Measurements from ENCODE around the gene PTGES3L. TPM values are rescaled to one million over a fixed set of nuclear protein-coding genes. Genes with fewer than 3 reads are reported as not detected.
A peak's percentile ranks its signal among the peaks of the same experiment; 100 is the strongest.

The PTGES3L gene
- total and polyA plus RNA-seq, 2 of the 13 experiments (the other 11 are each of a cell fraction or from before 2014, with no cell fraction given): 1.2 to 2.9 TPM

DNA sequence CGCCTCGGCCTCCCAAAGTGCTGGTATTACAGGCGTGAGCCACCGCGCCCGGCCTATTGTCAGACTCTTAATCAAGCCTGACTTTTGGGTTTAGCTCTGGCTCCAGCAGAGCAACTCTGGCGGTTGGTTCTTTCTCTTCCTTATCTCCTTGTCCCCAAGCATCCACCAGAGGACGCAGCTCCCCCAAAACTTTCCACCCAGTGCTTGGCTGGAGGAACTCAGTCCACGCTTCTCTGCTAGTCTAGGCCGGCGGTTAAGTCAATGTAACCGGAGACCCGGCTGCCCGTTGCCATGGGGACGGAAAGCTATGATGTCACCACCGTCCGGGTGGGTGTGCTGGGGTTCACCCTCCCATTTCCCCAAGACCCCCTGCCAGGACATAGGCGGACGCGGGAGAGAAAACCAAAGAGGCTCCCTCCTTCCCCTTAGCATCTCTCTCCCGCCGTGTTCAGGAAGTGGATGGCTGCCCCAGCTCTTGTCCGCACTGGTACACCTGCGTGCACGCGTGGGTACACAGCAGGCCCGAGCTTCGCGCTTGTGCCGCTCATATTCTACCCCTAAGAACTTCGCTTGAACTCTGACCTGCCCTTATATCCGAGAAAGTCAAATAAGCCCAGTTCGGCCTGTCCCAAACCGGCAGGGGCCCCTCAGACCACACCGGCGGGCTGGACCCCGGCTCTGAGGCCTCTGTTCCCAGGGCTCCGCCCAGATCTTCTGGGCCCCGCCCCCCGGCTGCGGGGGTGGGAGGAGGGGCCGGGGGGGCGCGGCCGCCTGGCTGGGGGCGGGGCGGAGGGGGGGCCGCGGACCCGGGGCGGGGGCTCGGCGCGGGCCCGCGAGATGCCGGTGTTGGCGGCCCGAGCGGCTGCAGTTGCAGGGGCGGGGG is 44.8 kb upstream of the PTGES3L start, which contains the start of gene RND2 (continued):
- TF ChIP-seq ZIK1 (CRISPR knock-in tag; IDR thresholded peaks at IDR 0.05; ENCODE audit: borderline replicate concordance, low read depth) (no peak), ZNF629 (CRISPR knock-in tag; conservative IDR thresholded peaks at IDR 0.05) (no peak), NR3C1 (CRISPR knock-in tag; IDR thresholded peaks at IDR 0.05) (no peak), ZNF24 (IDR thresholded peaks at IDR 0.05) (no peak), ZNF564 (CRISPR knock-in tag; IDR thresholded peaks at IDR 0.05) (no peak), SPEN (CRISPR knock-in tag; IDR thresholded peaks at IDR 0.05; ENCODE audit: low read depth) (peak; percentile 50; the same call in 1 of the 2 replicates), AHR (CRISPR knock-in tag; IDR thresholded peaks at IDR 0.05) (no peak), ZNF678 (CRISPR knock-in tag; IDR thresholded peaks at IDR 0.05) (0 out of 2 replicates have a peak, but pooled peaks have one; percentile 41), ZSCAN30 (CRISPR knock-in tag; IDR thresholded peaks at IDR 0.05) (no peak), HOXD1 (CRISPR knock-in tag; IDR thresholded peaks at IDR 0.05) (0 out of 2 replicates have a peak, but pooled peaks have one; percentile 46), CEBPB (IDR thresholded peaks at IDR 0.05; ENCODE audit: borderline replicate concordance, low read depth, low read length) (no peak), GTF3A (CRISPR knock-in tag; conservative IDR thresholded peaks at IDR 0.05) (no peak), ZNF788 (CRISPR knock-in tag; IDR thresholded peaks at IDR 0.05; ENCODE audit: borderline replicate concordance) (peak; percentile 70; the same call in 1 of the 2 replicates), ZMAT3 (CRISPR knock-in tag; conservative IDR thresholded peaks at IDR 0.05) (no peak; the same call in 1 of the 2 replicates), PHF20 (CRISPR knock-in tag; IDR thresholded peaks at IDR 0.05) (peak; percentile 43; the same call in 1 of the 2 replicates)
- TF ChIP-seq, protein P1, sequence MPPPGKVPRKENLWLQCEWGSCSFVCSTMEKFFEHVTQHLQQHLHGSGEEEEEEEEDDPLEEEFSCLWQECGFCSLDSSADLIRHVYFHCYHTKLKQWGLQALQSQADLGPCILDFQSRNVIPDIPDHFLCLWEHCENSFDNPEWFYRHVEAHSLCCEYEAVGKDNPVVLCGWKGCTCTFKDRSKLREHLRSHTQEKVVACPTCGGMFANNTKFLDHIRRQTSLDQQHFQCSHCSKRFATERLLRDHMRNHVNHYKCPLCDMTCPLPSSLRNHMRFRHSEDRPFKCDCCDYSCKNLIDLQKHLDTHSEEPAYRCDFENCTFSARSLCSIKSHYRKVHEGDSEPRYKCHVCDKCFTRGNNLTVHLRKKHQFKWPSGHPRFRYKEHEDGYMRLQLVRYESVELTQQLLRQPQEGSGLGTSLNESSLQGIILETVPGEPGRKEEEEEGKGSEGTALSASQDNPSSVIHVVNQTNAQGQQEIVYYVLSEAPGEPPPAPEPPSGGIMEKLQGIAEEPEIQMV (CRISPR knock-in tag; IDR thresholded peaks at IDR 0.05; ENCODE audit: low read depth): no peak
- TF ChIP-seq, protein P2, sequence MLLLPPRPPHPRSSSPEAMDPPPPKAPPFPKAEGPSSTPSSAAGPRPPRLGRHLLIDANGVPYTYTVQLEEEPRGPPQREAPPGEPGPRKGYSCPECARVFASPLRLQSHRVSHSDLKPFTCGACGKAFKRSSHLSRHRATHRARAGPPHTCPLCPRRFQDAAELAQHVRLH (CRISPR knock-in tag; IDR thresholded peaks at IDR 0.05; ENCODE audit: borderline replicate concordance, low read depth): peak; percentile 91
- TF ChIP-seq, protein P3, sequence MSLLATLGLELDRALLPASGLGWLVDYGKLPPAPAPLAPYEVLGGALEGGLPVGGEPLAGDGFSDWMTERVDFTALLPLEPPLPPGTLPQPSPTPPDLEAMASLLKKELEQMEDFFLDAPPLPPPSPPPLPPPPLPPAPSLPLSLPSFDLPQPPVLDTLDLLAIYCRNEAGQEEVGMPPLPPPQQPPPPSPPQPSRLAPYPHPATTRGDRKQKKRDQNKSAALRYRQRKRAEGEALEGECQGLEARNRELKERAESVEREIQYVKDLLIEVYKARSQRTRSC (CRISPR knock-in tag; IDR thresholded peaks at IDR 0.05; ENCODE audit: low read depth): no peak
- TF ChIP-seq, protein P4, sequence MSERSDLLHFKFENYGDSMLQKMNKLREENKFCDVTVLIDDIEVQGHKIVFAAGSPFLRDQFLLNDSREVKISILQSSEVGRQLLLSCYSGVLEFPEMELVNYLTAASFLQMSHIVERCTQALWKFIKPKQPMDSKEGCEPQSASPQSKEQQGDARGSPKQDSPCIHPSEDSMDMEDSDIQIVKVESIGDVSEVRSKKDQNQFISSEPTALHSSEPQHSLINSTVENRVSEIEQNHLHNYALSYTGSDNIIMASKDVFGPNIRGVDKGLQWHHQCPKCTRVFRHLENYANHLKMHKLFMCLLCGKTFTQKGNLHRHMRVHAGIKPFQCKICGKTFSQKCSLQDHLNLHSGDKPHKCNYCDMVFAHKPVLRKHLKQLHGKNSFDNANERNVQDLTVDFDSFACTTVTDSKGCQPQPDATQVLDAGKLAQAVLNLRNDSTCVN (CRISPR knock-in tag; IDR thresholded peaks at IDR 0.05; ENCODE audit: borderline replicate concordance): peak; percentile 77; the same call in 1 of the 2 replicates
- TF ChIP-seq, protein P5, sequence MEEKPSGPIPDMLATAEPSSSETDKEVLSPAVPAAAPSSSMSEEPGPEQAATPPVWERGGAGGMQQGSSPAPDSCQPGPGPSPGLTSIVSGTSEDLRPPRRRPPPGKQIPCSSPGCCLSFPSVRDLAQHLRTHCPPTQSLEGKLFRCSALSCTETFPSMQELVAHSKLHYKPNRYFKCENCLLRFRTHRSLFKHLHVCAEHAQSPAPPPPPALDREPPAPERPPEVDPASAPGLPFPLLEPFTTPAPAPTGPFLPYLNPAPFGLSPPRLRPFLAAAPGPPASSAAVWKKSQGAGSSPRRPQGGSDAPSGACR (CRISPR knock-in tag; IDR thresholded peaks at IDR 0.05): no peak
- TF ChIP-seq, protein P6, sequence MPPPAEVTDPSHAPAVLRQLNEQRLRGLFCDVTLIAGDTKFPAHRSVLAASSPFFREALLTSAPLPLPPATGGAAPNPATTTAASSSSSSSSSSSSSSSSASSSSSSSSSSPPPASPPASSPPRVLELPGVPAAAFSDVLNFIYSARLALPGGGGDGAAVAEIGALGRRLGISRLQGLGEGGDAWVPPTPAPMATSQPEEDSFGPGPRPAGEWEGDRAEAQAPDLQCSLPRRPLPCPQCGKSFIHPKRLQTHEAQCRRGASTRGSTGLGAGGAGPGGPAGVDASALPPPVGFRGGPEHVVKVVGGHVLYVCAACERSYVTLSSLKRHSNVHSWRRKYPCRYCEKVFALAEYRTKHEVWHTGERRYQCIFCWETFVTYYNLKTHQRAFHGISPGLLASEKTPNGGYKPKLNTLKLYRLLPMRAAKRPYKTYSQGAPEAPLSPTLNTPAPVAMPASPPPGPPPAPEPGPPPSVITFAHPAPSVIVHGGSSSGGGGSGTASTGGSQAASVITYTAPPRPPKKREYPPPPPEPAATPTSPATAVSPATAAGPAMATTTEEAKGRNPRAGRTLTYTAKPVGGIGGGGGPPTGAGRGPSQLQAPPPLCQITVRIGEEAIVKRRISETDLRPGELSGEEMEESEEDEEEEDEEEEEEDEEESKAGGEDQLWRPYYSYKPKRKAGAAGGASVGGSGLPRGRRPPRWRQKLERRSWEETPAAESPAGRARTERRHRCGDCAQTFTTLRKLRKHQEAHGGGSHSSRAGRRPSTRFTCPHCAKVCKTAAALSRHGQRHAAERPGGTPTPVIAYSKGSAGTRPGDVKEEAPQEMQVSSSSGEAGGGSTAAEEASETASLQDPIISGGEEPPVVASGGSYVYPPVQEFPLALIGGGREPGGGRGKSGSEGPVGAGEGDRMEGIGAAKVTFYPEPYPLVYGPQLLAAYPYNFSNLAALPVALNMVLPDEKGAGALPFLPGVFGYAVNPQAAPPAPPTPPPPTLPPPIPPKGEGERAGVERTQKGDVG (CRISPR knock-in tag; IDR thresholded peaks at IDR 0.05; ENCODE audit: borderline replicate concordance): peak; percentile 92; the same call in 1 of the 2 replicates

All from HepG2 (cell line).